HG03442 (cell line): ENCODE measurements around the gene MBLAC2.
A peak's percentile ranks its signal among the peaks of the same experiment; 100 is the strongest.

Source experiments
- ATAC-seq: cut with Tn5 transposase; IDR thresholded peaks from one replicate; pipeline ENCODE4 v1.9.1; 2021; ENCODE audit warnings: mild to moderate bottlenecking, moderate library complexity; ENCODE audit not compliant: unreplicated experiment

The MBLAC2 gene

DNA sequence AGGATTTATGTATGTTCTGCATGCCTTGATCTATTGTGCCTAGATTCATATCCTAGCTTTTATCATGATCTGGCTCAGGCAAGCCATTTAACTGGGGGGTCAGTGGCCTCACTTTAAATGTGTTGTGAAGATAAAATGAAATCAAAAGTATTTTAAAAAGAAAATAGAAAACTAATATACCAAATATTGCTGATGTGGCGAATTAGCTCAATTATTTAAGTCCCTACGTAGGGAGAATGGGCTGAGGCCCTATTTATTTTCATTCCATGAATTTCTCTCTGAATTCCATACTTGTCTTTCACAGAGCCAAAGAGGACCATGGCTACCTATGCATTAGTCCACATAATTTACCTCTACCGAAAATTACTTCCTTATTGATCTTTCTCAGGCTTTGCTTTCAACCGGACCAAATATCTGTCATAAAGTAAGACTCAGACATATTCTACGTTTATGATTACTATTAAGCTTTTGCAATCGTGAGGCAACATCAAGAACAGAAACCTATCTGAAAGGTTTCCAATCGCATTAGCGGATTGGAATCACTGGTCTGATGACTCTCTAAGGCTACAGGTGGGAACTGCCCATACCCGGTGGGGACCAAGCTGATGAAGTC lies 1.7 kb downstream of the MBLAC2 start:
- no peak for ATAC-seq

DNA sequence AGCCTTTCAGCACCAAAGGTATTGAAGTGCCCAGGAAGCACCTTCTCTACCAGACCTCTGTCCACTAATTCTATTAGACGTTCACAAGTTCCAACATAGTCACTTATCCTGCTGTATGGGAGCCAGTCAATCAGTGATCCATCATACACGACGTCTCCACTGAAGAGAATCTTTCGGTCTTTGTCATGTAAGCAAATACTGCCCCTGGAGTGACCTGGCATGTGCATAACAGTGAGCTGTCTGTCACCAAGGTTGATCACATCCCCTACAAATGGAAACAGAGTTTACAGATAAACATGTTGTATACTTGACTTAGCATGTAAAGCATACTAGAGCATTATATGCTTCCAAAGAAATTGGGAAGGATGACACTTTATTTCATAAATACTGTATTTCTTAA lies 13.3 kb downstream of the MBLAC2 start:
- no peak for ATAC-seq

DNA sequence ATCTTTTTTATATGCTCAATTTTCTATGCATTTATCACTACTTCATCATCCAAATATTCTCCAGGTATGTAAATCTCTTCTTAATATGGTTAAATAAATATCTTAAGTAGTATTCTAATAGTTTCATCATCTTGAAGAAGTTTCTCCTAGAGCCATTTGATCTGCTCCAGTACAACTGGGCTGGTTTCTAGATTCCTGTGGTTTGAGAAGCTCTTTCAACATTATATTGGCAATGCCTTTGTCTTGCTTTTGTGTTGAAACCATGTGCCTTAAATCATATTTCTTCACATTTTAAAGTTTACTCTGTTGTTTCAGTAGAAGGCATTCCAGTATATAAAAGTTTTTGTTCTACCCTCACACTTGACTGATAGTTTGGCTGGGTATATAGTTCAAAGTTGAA lies 27.6 kb downstream of the MBLAC2 start:
- no peak for ATAC-seq

DNA sequence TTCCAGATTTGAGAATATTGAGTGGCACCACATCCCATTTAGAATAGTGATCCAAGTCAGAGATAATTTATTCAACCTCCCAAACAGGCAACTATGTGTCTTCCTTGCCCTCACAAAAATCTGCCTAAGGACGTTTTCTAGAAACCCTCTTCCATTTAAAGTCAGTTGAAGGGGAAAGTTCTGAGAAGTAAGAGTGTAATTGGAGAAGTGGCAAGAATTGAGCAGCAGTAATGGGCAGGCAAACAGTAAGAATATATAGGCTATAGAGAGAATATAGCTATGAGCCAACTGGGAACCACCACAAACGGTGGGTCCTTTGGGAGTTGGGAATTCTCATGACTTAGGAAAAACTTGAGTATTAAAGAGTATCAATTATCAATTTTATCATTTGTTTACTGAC lies 33.9 kb downstream of the MBLAC2 start:
- no peak for ATAC-seq

DNA sequence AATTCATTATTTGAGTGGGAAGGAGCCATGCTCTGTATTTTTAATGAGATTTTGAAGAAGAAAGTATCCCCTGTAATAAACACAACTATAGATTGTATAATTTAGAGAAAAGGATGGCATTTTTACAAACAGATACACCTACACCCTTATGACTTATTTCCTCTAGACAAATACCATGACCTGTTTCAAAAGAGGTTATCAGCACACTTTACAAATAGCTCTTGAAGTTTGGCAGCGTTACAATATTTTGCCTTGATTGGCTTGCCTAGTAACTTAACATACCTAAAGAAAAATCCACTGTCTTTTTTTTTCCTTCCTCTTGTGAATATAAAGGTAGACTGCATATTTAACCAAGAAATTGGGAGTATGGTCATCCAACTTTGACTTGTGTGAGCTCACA lies 36.5 kb downstream of the MBLAC2 start:
- ATAC-seq, result no peak

DNA sequence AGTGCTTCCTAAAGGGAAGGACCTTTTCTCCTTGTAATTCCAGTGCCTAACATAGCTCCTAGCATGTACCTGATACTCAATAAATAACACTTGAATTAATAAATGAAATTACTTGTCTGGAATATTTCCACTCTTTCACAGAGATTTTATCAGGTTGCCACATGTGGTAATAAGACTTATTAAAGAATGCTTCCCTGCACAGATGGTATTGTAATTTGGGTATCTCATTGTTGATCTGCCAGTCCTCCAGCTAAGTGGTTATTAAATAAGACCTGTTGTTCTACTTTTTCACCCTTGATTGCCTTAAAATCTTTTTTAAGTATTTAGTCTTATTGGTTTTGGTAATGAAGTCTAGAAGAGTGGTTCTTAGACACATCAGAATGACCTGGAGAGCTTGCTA lies 36.9 kb downstream of the MBLAC2 start:
- no peak for ATAC-seq

DNA sequence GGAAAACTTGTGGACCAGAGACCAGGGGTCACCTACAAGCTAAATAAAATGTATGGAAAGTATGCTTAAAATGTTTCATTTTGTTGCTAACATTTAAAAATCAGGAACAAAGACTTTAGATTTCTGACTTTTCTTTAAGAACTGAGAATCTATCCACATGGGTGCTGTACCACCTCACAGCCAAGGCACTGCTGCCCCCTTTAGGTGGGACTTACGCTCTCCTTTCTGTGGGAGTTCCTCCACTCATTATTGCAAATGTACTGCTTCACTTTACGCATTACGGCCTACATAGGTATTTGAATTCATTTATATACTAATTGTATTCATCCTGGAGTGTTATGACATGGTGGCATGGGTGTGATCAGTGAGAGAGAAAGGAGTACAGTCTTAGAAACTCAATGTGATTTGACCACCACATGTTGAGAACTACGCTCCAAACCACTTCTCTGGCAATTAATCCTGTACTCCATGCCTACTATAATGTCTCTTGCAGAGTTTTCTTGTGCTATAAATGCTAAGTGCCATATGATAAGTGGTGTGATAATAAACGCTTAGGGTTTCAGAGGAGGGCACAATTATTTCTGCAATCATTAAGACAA lies 40.4 kb downstream of the MBLAC2 start:
- ATAC-seq, result no peak

DNA sequence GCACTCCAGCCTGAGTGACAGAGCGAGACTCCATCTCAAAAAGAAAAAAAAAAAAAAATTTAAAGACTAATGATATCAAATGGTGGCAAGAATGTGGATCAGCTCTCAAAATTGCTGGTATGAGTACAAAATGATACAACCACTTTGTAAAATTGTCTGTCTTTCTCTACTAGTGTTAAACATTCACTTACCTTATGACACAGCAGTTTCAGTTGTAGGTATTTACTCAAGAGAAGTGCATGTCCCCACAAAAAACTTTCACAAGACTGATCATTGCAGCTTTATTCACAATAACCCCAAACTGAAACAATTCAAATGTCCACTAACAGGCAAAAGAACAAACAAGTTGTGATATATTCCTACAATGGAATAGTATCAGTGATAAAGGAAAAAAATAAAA lies 50.3 kb downstream of the MBLAC2 start:
- ATAC-seq, result no peak

DNA sequence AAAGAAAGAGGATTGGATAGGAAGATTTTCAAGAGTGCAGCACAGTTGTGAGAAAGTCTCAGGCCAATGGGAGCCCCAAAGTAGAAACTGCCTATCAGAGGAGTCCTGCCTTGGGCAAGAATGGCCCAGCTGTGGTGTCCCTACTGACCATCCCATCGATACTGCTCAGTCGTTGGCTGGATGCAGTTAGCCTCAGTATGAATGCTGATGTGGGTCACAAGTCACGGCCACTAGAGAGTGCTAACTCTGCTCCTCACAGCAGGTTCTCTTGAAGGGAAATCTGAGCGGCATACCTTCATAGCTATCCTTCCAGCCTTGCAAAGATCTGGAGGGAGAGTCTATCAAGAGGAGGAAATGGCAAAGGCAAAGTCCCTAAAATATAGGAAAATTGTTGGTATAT lies 53.4 kb downstream of the MBLAC2 start:
- ATAC-seq, result no peak

DNA sequence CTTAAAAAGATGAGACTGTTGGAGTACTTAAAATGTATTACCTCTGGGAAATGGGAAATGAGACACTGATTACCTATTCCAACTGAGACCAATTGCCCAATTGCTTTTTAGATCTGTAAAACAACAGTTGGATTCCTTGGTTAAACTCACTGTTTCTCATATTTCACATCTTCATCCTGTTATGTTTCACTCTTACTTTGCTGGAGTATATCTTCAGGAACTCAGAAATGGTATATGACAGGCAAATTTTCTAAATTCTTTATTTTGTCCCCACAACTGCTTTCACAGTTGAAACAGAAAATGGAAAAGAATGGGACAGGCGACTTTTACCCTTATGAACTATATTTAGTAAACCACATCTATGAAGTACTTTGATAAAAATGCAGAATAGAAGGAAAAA lies 56.4 kb downstream of the MBLAC2 start:
- ATAC-seq, result no peak

DNA sequence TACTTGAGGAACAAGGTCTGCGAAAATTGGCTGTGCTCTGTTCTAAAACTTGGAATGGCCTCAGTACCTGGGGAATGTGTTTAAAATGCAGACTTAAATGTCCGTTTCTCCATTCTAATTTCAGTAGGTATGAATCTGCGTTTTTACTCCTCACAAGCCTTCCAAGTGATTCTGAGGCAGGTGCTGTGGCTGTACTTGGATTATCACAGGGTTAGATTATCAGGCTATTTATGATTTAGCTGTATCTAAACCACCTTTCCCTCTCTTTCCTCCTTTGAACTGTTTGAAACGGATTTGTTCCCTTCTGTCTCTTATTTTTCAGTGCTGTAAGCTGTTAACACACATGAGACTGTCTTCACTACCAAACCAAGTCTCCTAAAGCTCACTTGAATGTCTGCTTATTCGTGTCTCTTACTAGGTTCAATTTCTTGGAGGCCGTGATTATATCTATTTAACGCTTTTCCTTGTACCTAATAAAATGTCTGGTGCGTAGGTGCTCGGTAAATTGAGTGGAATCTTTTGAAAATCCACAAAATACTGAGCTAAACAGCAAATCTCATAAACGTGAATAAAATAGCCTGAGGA lies 64.3 kb downstream of the MBLAC2 start:
- ATAC-seq, result no peak

DNA sequence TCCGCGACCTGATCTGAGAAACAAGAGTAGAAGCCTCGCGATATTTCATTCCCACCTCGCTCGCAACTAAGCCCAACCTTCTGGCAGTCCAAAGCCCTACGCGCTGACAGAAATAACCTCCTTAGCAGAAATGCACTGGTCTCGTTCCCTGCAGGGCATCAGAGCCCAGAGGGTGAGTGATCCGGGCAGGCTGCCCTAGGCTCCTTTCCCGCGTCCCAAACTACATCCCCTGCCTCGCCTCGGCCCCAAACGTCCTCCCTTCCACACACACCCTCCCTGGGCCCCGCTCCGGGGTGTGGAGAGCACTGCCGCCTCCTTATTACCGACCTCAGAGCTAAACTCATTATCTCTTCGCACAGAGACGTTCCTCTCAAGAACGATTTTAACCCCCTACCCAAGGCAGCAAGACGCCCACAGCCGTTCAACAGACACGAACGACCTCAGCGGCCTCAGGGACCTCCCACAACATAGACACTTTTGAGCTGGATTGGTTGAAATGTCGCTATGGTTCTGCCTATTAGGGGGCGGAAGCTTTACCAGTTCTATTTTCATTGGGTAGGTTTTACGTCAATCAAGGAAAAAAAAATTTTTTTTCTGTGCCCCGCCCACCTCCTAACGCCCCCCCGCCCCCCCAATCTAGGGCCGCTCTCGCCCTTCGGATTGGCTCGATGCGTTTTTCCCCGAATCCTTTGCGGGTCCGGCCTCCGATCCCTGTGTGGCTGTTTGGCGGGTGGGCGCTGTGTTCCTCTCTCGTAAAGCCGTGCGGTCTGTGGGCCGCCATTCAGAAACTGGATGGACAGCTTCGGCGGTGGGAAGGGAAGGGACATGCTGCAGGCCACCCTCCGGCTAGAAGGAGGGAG lies 65.0 kb downstream of the MBLAC2 start, which contains the start of gene CETN3:
CETN3 (minus strand) TSS at position 439 of the 860 bp plus-strand sequence; CDS start at position 344, 95 bp downstream.
- peak; percentile 91 for ATAC-seq

DNA sequence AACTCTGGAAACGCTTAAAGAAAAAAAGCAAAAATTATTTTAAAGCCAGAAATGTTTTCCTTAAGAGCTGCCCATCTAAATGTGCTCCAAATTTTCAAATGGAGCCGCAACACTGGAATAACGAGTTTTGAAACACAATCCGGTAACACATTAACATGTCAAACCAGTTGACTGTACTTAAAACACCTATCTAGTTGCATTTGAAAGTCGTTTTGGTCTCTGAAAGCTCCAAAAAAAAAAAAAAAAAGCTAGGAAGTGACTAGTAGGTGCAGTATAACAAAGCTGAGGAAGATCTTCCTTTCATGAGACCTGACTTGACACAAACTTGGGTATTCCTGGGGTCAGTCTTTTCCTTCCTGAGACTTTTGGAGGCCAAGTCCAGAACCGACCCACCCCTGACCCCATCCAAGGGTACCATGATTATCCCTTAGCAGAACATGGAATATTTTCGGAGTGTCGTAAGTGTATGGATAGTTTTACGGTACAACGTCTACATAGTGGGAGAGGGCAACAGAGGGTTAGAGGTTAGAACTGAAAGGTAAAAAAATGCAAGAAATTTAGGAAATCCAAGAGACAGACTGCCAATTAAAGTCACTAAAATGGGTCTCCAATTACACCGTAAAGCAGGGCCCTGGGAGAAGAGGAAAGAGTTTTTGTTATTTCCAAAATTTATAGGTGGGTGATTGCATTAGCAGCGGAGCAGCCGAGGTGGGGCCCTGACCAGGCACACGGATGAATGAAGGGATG lies 65.8 kb downstream of the MBLAC2 start:
- no peak for ATAC-seq
